ENCODE results near the gene SPPL2C. TPM values are rescaled to one million over a fixed set of nuclear protein-coding genes. Genes with fewer than 3 reads are reported as not detected.

SPPL2C gene
- total RNA-seq, 4 donors from 2014 or later = not detected

DNA sequence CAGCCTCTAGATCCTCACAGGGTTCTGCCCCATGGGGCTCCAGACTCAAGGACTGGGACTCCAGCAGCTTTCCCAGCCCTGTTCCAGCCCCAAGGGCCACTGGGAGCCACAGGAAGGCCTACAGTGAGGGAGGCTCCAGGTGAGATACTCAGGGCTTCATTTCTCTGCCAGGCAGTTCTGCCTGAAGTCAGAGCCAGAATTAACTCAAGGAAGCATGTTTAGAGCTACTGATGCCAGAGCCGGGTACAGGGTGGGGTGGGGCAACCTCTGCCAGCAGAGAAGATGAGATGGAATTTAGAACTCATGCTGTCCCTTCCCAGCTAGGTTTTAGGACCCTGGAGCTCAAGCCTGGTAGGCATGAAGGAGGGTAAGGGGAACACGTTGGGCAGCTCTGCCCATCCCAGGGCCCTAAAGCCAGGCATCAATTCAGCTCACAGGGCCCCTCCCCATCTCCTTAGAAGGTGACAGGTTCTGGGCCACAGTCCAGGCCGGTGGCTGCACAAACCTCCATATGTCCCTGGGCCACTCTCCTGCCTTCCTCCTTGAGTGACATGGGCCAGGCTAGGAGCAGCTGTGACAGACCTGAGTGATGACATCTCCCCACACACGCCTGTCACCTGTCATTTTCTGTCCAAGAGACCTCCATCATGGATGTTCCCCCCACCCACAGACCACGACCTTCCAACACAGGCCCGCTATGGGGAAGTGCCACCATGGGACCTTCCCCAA is 24.5 kb upstream of the SPPL2C start:
- TF ChIP-seq, protein P1, sequence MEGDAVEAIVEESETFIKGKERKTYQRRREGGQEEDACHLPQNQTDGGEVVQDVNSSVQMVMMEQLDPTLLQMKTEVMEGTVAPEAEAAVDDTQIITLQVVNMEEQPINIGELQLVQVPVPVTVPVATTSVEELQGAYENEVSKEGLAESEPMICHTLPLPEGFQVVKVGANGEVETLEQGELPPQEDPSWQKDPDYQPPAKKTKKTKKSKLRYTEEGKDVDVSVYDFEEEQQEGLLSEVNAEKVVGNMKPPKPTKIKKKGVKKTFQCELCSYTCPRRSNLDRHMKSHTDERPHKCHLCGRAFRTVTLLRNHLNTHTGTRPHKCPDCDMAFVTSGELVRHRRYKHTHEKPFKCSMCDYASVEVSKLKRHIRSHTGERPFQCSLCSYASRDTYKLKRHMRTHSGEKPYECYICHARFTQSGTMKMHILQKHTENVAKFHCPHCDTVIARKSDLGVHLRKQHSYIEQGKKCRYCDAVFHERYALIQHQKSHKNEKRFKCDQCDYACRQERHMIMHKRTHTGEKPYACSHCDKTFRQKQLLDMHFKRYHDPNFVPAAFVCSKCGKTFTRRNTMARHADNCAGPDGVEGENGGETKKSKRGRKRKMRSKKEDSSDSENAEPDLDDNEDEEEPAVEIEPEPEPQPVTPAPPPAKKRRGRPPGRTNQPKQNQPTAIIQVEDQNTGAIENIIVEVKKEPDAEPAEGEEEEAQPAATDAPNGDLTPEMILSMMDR (IDR thresholded peaks at IDR 0.05) = no peak
- no peak for TF ChIP-seq POLR2A (IDR thresholded peaks at IDR 0.05)
- WGBS, 2 donors = 53 to 58% methylated on average over 6 of the region's 6 CpGs
- H3K4me3 ChIP-seq (ENCODE audit: low read depth, poor library complexity, severe bottlenecking) = no peak overlapping the region
- DNase-seq (ENCODE audit: low spot score in 2 of 2) = no peak
- intact Hi-C loops (cut with DNase I; ENCODE audit: low total_unique reads) = loop anchor here (10.0 kb wide), 1 partner anchor 85 kb away; no protein-coding TSS in a partner anchor

DNA sequence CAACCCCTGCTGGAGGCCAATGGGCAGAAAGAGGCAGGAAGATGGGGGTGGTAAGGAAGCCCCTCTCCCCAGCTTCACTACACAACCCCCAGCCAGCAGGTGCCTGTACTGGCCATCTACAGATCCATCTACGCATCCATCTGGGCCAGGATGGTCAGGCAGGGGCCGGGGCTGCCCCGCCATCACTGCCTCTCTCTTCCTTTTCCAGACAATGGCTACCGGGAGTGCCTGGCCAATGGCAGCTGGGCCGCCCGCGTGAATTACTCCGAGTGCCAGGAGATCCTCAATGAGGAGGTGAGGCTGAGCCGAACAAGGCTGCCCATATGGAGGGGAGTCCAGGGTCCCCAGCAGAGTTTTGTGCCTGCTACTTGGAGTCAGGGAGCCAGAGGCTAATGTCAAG is 23.5 kb upstream of the SPPL2C start:
- intact Hi-C loops (cut with DNase I; ENCODE audit: low total_unique reads) = loop anchor here (10.0 kb wide), 1 partner anchor 86 kb away; no protein-coding TSS in a partner anchor

DNA sequence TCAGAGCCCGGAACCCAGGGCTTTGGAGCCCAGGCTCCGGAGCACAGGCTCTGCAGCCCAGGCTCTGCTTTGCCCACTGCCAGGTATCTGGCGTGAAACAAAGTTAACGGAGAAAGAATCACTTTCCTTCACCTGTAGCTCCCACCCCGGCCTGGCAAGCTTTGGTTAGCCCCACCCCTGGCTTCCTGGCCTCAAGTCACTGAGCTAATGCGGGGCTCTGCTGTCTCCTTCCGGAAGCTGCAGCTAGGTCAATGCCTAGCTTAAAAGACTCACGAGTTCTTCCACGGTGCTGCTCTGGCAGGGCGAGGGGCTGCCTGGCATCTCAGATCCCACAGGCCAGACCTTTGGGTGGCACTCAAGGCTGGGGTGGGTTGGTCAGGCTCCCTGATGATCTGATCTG is 21.1 kb upstream of the SPPL2C start:
- no peak for DNase-seq (ENCODE audit: low spot score in 2 of 2)
- no peak overlapping the region for H3K4me3 ChIP-seq (ENCODE audit: low read depth, poor library complexity, severe bottlenecking)
- TF ChIP-seq POLR2A (IDR thresholded peaks at IDR 0.05) = no peak
- TF ChIP-seq, protein P1 (IDR thresholded peaks at IDR 0.05) = no peak
- WGBS, 2 donors = 57 to 63% methylated on average over 10 of the region's 10 CpGs
- intact Hi-C loops (cut with DNase I; ENCODE audit: low total_unique reads) = loop anchor here (10.0 kb wide), 1 partner anchor 89 kb away; no protein-coding TSS in a partner anchor

More for the DNA sequence above, 23.5 kb upstream of the SPPL2C start:
- WGBS, 2 donors = 82 to 100% methylated on average over 2 to 9 of the region's 9 CpGs
- no peak for TF ChIP-seq POLR2A (IDR thresholded peaks at IDR 0.05)
- TF ChIP-seq, protein P1 (IDR thresholded peaks at IDR 0.05) = no peak
- no peak overlapping the region for H3K4me3 ChIP-seq (ENCODE audit: low read depth, poor library complexity, severe bottlenecking)
- no peak for DNase-seq (ENCODE audit: low spot score in 2 of 2)

DNA sequence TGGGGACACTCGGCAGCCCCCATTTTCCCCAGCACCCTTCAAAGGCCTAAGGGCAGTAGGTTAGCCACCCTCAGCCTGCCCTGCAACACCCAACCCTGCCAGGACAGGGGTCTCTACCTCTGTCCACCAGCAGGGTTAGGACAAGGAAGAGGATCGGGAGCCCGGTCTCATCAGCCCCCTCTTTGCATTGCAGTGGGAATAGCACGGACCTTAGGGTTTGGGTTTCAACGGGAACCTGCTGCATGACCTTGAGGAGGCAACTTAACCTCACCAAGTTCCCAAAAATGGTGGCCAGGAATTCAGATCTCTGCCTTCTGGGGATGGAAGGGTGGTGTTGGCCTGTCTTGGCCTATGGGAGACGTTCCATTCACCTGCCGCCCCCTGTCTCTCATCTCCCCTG is 20.2 kb upstream of the SPPL2C start:
- WGBS, 2 donors = 75 to 90% methylated on average over 7 of the region's 7 CpGs
- no peak for DNase-seq (ENCODE audit: low spot score in 2 of 2)
- intact Hi-C loops (cut with DNase I; ENCODE audit: low total_unique reads) = loop anchor here (10.0 kb wide), 1 partner anchor 90 kb away; no protein-coding TSS in a partner anchor
- TF ChIP-seq POLR2A (IDR thresholded peaks at IDR 0.05) = no peak
- TF ChIP-seq, protein P1 (IDR thresholded peaks at IDR 0.05) = no peak
- no peak overlapping the region for H3K4me3 ChIP-seq (ENCODE audit: low read depth, poor library complexity, severe bottlenecking)

DNA sequence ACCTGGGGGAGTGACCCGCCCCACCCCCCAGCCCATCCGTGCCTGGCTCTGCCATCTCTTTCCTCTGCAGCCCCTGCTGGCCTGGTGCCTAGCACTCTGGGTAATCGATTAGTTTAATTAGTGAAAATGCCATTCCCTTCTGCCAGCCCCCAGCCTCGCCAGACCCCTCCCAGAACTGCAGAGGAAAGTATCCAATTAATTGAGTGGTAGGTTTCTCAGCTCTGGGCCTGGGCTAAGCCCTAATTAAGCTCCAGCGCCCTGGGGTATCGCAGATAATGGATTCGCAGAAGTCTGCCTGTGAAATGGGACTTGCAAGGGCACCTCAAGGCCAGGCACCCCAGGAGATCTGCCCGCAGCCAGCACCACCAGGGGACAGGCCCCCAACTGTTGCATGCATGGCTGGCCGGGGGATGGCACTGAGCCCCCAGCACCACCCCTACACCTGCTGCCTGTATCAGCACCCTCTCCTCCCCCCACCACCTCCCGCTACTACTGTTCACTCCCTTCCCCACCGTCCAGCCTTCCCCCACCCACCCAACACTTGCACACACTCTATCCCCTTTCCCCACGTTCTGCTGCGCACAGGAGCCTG is 19.7 kb upstream of the SPPL2C start:
- TF ChIP-seq, protein P1 (IDR thresholded peaks at IDR 0.05) = no peak
- TF ChIP-seq POLR2A (IDR thresholded peaks at IDR 0.05) = no peak
- no peak for DNase-seq (ENCODE audit: low spot score in 2 of 2)
- 79 to 84% methylated on average over 13 of the region's 13 CpGs for WGBS, 2 donors
- H3K4me3 ChIP-seq (ENCODE audit: low read depth, poor library complexity, severe bottlenecking) = no peak overlapping the region
- intact Hi-C loops (cut with DNase I; ENCODE audit: low total_unique reads) = loop anchor here (5.0 to 10.0 kb wide), 2 partner anchors 90 to 178 kb away; no protein-coding TSS in a partner anchor
